Stimulated activated CD4-positive, alpha-beta T cell treated with anti-CD3 and anti-CD28 coated beads, Interleukin-4, amount 100 ng/mL, for 1 hour (primary cell): ENCODE data around the gene NTRK2.

Source experiments
- DNase-seq: peaks from one replicate; pipeline ENCODE4 v3.0.0-alpha.2; 2020

The NTRK2 gene

GRCh38 chr9:84993105-84993504, 323.6 kb downstream of the NTRK2 start:
- no peak for DNase-seq

GRCh38 chr9:84996029-84996428, 326.5 kb downstream of the NTRK2 start:
- no peak for DNase-seq

GRCh38 chr9:84996716-84997115, 327.2 kb downstream of the NTRK2 start:
- no peak for DNase-seq

GRCh38 chr9:84997472-84997871, 327.9 kb downstream of the NTRK2 start:
- DNase-seq, result no peak

GRCh38 chr9:84998639-84999038, 329.1 kb downstream of the NTRK2 start:
- DNase-seq, result no peak

GRCh38 chr9:84999788-85000187, 330.3 kb downstream of the NTRK2 start:
- DNase-seq, result no peak

GRCh38 chr9:85001925-85002324, 332.4 kb downstream of the NTRK2 start:
- DNase-seq, result no peak

- no peak for DNase-seq
These were observed 335.4 kb downstream of the NTRK2 start for GRCh38 chr9:85004818-85005413.

- no peak for DNase-seq
These were observed 338.2 kb downstream of the NTRK2 start for GRCh38 chr9:85007748-85008147.

GRCh38 chr9:85008215-85008614, 338.7 kb downstream of the NTRK2 start:
- DNase-seq, result no peak

GRCh38 chr9:85009251-85009650, 339.7 kb downstream of the NTRK2 start:
- no peak for DNase-seq

GRCh38 chr9:85013703-85014102, 344.2 kb downstream of the NTRK2 start:
- DNase-seq, result no peak

GRCh38 chr9:85014292-85014691, 344.8 kb downstream of the NTRK2 start:
- DNase-seq, result no peak

GRCh38 chr9:85016384-85017006, 347.0 kb downstream of the NTRK2 start:
- no peak for DNase-seq

GRCh38 chr9:85020791-85021190, 351.3 kb downstream of the NTRK2 start:
- DNase-seq, result no peak

GRCh38 chr9:85021686-85022085, 352.2 kb downstream of the NTRK2 start:
- DNase-seq, result no peak

GRCh38 chr9:85024374-85024773, 354.8 kb downstream of the NTRK2 start:
- DNase-seq, result no peak

GRCh38 chr9:85025638-85026037, 356.1 kb downstream of the NTRK2 start:
- no peak for DNase-seq

GRCh38 chr9:85027870-85028269, 358.3 kb downstream of the NTRK2 start:
- no peak for DNase-seq

GRCh38 chr9:85030316-85030715, 360.8 kb downstream of the NTRK2 start:
- DNase-seq, result no peak

- no peak for DNase-seq
These were observed 367.0 kb downstream of the NTRK2 start for GRCh38 chr9:85036496-85036895.

- no peak for DNase-seq
These were observed 368.5 kb downstream of the NTRK2 start for GRCh38 chr9:85038061-85038460.

GRCh38 chr9:85038824-85039608, 369.5 kb downstream of the NTRK2 start:
- DNase-seq, result no peak

GRCh38 chr9:85040146-85040545, 370.6 kb downstream of the NTRK2 start:
- DNase-seq, result no peak
